Lower leg skin (tissue), 4 donors: ENCODE results near the gene BOLL. TPM values are rescaled to one million over a fixed set of nuclear protein-coding genes. Genes with fewer than 3 reads are reported as not detected.

Experiments used
- DNase-seq, 2 donors: peaks; one replicate each; pipeline ENCODE4 v3.0.0-alpha.2; 2019; ENCODE audit warnings: low spot score in 2 of 2
- H3K4me3 ChIP-seq: fragments of 200-600 bp; sonication (generic); 2 replicates; pipeline ENCODE4 v1.5.1; 2017; ENCODE audit warnings: mild to moderate bottlenecking, low read depth; ENCODE audit not compliant: poor library complexity, severe bottlenecking
- CTCF ChIP-seq, 3 donors: fragments of 450-650 bp; IDR thresholded peaks; one replicate each; pipeline ENCODE4 v1.5.1; 2016; ENCODE audit warnings: antibody characterized with exemption in 3 of 3, mild to moderate bottlenecking in 3 of 3, moderate library complexity in 2 of 3
- POLR2A ChIP-seq, 2 donors: fragments of 450-650 bp; IDR thresholded peaks; one replicate each; pipeline ENCODE4 v1.6.1; 2016 to 2017; ENCODE audit warnings: antibody characterized with exemption in 2 of 2, mild to moderate bottlenecking in 1 of 2, moderate library complexity in 1 of 2
- WGBS, 2 donors: methylation state at CpG; one replicate each; pipeline ENCODE4 v1.1.5; 2018; 5-methylcytosine and 5-hydroxymethylcytosine counted together
- intact Hi-C: fragments of 100-400 bp; cut with DNase I; formaldehyde crosslinking; loops from one replicate; pipeline ENCODE4 v1.15.0; 2023; ENCODE audit warnings: low total_unique reads
- total RNA-seq, 4 donors: library from RNA; depleted of rRNA; stranded (reverse); fragments of >200 nt; gene quantifications; one replicate each; pipeline ENCODE4 v1.1.0, GENCODE V29; 2016

Gene BOLL
- total RNA-seq, 4 donors from 2014 or later = not detected

- intact Hi-C loops = no loop called here
- H3K4me3 ChIP-seq = no peak overlapping the region
- no peak for DNase-seq
Measured at GRCh38 chr2:197801033-197801432, 15.9 kb upstream of the BOLL start.

GRCh38 chr2:197800091-197800490, 15.0 kb upstream of the BOLL start:
- H3K4me3 ChIP-seq = no peak overlapping the region
- WGBS, 2 donors = 68 to 79% methylated on average over 2 of the region's 2 CpGs
- intact Hi-C loops = no loop called here
- no peak for DNase-seq
- TF ChIP-seq POLR2A (IDR thresholded peaks at IDR 0.05) = no peak
- TF ChIP-seq CTCF (IDR thresholded peaks at IDR 0.05) = no peak

More at GRCh38 chr2:197801033-197801432, 15.9 kb upstream of the BOLL start:
- TF ChIP-seq POLR2A (IDR thresholded peaks at IDR 0.05) = no peak
- TF ChIP-seq CTCF (IDR thresholded peaks at IDR 0.05) = no peak

GRCh38 chr2:197799068-197799467, 13.9 kb upstream of the BOLL start:
- DNase-seq = no peak
- no peak overlapping the region for H3K4me3 ChIP-seq
- WGBS, 2 donors = 56 to 71% methylated on average over 3 of the region's 3 CpGs
- intact Hi-C loops = no loop called here
- TF ChIP-seq POLR2A (IDR thresholded peaks at IDR 0.05) (no peak), CTCF (IDR thresholded peaks at IDR 0.05) (no peak)

GRCh38 chr2:197798187-197798586, 13.1 kb upstream of the BOLL start:
- TF ChIP-seq POLR2A (IDR thresholded peaks at IDR 0.05) (no peak), CTCF (IDR thresholded peaks at IDR 0.05) (no peak)
- DNase-seq = no peak
- 47 to 51% methylated on average over 4 of the region's 4 CpGs for WGBS, 2 donors
- H3K4me3 ChIP-seq = no peak overlapping the region
- intact Hi-C loops = no loop called here

- no peak overlapping the region for H3K4me3 ChIP-seq
- TF ChIP-seq POLR2A (IDR thresholded peaks at IDR 0.05) = no peak
- no peak for TF ChIP-seq CTCF (IDR thresholded peaks at IDR 0.05)
- no peak for DNase-seq
- intact Hi-C loops = no loop called here
Measured at GRCh38 chr2:197795277-197795676, 10.2 kb upstream of the BOLL start.

GRCh38 chr2:197793456-197793855, 8.3 kb upstream of the BOLL start:
- intact Hi-C loops = no loop called here
- no peak for DNase-seq

More at GRCh38 chr2:197793456-197793855, 8.3 kb upstream of the BOLL start:
- no peak overlapping the region for H3K4me3 ChIP-seq
- WGBS, 2 donors = 51 to 72% methylated on average over 1 of the region's 1 CpG
- TF ChIP-seq POLR2A (IDR thresholded peaks at IDR 0.05) (no peak), CTCF (IDR thresholded peaks at IDR 0.05) (no peak)
